CD14-positive monocyte (primary cell): ENCODE data around the gene P2RX3. TPM values are rescaled to one million over a fixed set of nuclear protein-coding genes. Genes with fewer than 3 reads are reported as not detected.
"Not testable (repeated sequence)": the region's sequence is repeated elsewhere in the genome, so short reads cannot be mapped to it uniquely, and the experiment has no call there.

Experiments used
- DNase-seq, 3 donors: peaks; one replicate each; pipeline ENCODE4 v3.0.0-alpha.2; 2011 to 2022
- H2AFZ ChIP-seq: 2 replicates; pipeline ENCODE4 v1.6.0; 2012; ENCODE audit warnings: mild to moderate bottlenecking, low read depth, low read length, inconsistent platforms; ENCODE audit not compliant: insufficient read depth, poor library complexity, severe bottlenecking
- H3K27ac ChIP-seq, 2 donors: 1 replicate in 1 of 2; 2 replicates in 1 of 2; pipeline ENCODE4 v1.5.1; 2012 to 2013; ENCODE audit warnings: low read length in 2 of 2, control low read depth in 1 of 2, inconsistent platforms in 1 of 2, low read depth in 1 of 2, mild to moderate bottlenecking in 1 of 2
- H3K27me3 ChIP-seq, 2 donors: one replicate each; pipeline versions ENCODE4 v1.6.0 to v1.6.1; 2011 to 2013; ENCODE audit warnings: low read length in 2 of 2; ENCODE audit not compliant: control insufficient read depth in 2 of 2, insufficient read depth in 2 of 2
- H3K36me3 ChIP-seq, 2 donors: replicated peaks in 1 of 2; 1 replicate in 1 of 2; 2 replicates in 1 of 2; pipeline versions ENCODE4 v1.5.1 to v1.6.1; 2012 to 2013; ENCODE audit warnings: low read length in 2 of 2, control low read depth in 1 of 2, inconsistent platforms in 1 of 2, mild to moderate bottlenecking in 1 of 2; ENCODE audit not compliant: insufficient read depth in 2 of 2, control insufficient read depth in 1 of 2
- H3K4me1 ChIP-seq, 2 donors: 1 replicate in 1 of 2; 2 replicates in 1 of 2; pipeline versions ENCODE4 v1.5.1 to v1.6.1; 2012 to 2013; ENCODE audit warnings: low read length in 2 of 2, control low read depth in 1 of 2, inconsistent platforms in 1 of 2, mild to moderate bottlenecking in 1 of 2, moderate library complexity in 1 of 2; ENCODE audit not compliant: insufficient read depth in 2 of 2, control insufficient read depth in 1 of 2
- H3K4me2 ChIP-seq: replicated peaks from 2 replicates; pipeline ENCODE3; 2012; ENCODE audit warnings: low read length, moderate library complexity, mild to moderate bottlenecking; ENCODE audit not compliant: poor library complexity, severe bottlenecking; ENCODE audit errors: extremely low read depth
- H3K4me3 ChIP-seq, 3 experiments: fragments of 200-600 bp in 1 of 3; sonication (generic) in 1 of 3; replicated peaks in 1 of 3; 1 replicate in 2 of 3; 2 replicates in 1 of 3; pipeline ENCODE4 v1.5.1; 2011 to 2013; ENCODE audit warnings: low read length in 3 of 3, mild to moderate bottlenecking in 3 of 3, control low read depth in 2 of 3, low read depth in 2 of 3, inconsistent platforms in 1 of 3, moderate library complexity in 1 of 3
- H3K79me2 ChIP-seq: 2 replicates; pipeline ENCODE4 v1.6.0; 2012; ENCODE audit warnings: mild to moderate bottlenecking, control low read depth, inconsistent platforms, low read length, moderate library complexity; ENCODE audit not compliant: insufficient read depth
- H3K9ac ChIP-seq: 2 replicates; pipeline ENCODE4 v1.6.0; 2017; ENCODE audit warnings: low read length, mild to moderate bottlenecking; ENCODE audit not compliant: insufficient read depth, poor library complexity, severe bottlenecking
- H3K9me3 ChIP-seq, 2 donors: replicated peaks in 1 of 2; 1 replicate in 1 of 2; 2 replicates in 1 of 2; pipeline versions ENCODE4 v1.5.1 to v1.6.1; 2012 to 2013; ENCODE audit warnings: low read length in 2 of 2, control low read depth in 1 of 2; ENCODE audit not compliant: control insufficient read depth in 1 of 2, insufficient read depth in 1 of 2
- H4K20me1 ChIP-seq: 2 replicates; pipeline ENCODE4 v1.6.0; 2012; ENCODE audit warnings: mild to moderate bottlenecking, low read length, control low read depth, moderate library complexity; ENCODE audit not compliant: insufficient read depth
- H3K27ac Mint-ChIP-seq, 7 donors: one replicate each; pipeline ENCODE4 v1.8.0; 2020; ENCODE audit warnings: mild to moderate bottlenecking in 7 of 7, mixed read lengths in 7 of 7, moderate library complexity in 6 of 7, inconsistent platforms in 2 of 7
- H3K27me3 Mint-ChIP-seq, 3 donors: one replicate each; pipeline ENCODE4 v1.8.0; 2021 to 2022; ENCODE audit warnings: low read depth in 3 of 3, mild to moderate bottlenecking in 3 of 3, mixed read lengths in 3 of 3, moderate library complexity in 3 of 3, inconsistent platforms in 1 of 3
- H3K36me3 Mint-ChIP-seq, 2 donors: one replicate each; pipeline ENCODE4 v1.8.0; 2020; ENCODE audit warnings: mixed read lengths in 2 of 2, inconsistent platforms in 1 of 2, mild to moderate bottlenecking in 1 of 2
- H3K4me1 Mint-ChIP-seq: one replicate; pipeline ENCODE4 v1.8.0; 2020; ENCODE audit warnings: mild to moderate bottlenecking, mixed read lengths
- H3K4me3 Mint-ChIP-seq, 2 donors: one replicate each; pipeline ENCODE4 v1.8.0; 2020; ENCODE audit warnings: mild to moderate bottlenecking in 2 of 2, mixed read lengths in 2 of 2, moderate library complexity in 1 of 2
- H3K9me3 Mint-ChIP-seq, 7 donors: one replicate each; pipeline ENCODE4 v1.8.0; 2020 to 2022; ENCODE audit warnings: mixed read lengths in 7 of 7, mild to moderate bottlenecking in 6 of 7, moderate library complexity in 6 of 7, inconsistent platforms in 2 of 7
- WGBS: methylation state at CpG from one replicate; pipeline ENCODE4 v1.1.5; 2013; ENCODE audit warnings: missing lambda C conversion rate; ENCODE audit not compliant: insufficient coverage; 5-methylcytosine and 5-hydroxymethylcytosine counted together
- intact Hi-C, 2 donors: fragments of 100-400 bp; cut with micrococcal nuclease; formaldehyde crosslinking; loops; one replicate each; pipeline versions ENCODE4 v1.15.0 to v1.15.1; 2023
- polyA plus RNA-seq, 3 donors: library from polyadenylated mRNA; depleted of rRNA in 1 of 3; unstranded in 2 of 3; stranded (reverse) in 1 of 3; fragments of 300-500 nt in 2 of 3; fragments of >200 nt in 1 of 3; fragmentation: Illumina TruSeq in 2 of 3; gene quantifications; 1 replicate in 2 of 3; 2 replicates in 1 of 3; pipeline ENCODE4 v1.2.3, GENCODE V29; 2012 to 2021
- TF ChIP-seq, protein P1 (sequence below): fragments of 200-600 bp; IDR thresholded peaks from one replicate; pipeline ENCODE4 v1.8.0; 2022; ENCODE audit warnings: antibody characterized with exemption, mild to moderate bottlenecking

Gene P2RX3
- polyA plus RNA-seq, 3 donors, result not detected

DNA sequence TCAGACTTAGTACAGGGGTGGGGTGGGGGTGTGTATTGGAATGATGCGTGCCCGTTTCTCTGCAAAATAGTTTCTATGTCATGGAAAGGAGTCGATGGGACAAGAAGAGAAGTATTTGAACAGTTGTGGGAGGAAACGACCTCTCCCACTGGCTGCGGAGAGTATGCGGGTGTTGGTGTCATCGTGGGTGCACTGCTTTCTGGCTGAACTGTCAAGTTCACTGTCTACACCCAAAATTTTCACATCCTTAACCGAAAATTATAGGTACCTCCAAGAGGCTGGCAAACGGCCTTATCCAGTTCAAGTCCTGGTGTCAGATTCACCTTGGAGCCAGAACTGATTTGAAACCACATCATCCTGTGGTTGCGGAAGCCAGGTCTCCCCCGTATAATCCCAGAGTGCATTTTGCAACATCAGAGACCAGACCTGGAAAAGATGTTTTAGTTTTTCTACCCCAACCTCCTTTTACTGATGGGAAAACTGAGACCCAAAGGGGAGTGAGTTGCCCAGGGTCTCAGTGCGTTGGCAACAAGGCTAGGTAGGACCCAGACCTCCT lies 2.0 kb upstream of the P2RX3 start:
- no peak for DNase-seq
- Histone ChIP-seq H3K27ac (peak overlapping the region; percentile 38 to 79), H3K27me3 (no peaks in the 10 kb centered on the region), H3K9ac (peak overlapping the region; percentile 83), H3K36me3 (peaks cover 21 to 27% of the 10 kb centered on the region in 2 donors), H3K4me2 (peak overlapping the region; percentile 80), H4K20me1 (no peaks in the 10 kb centered on the region), H3K9me3 (no peaks in the 10 kb centered on the region), H2AFZ (peak overlapping the region; percentile 87), H3K79me2 (peaks cover 28% of the 10 kb centered on the region), H3K4me1 (peaks cover 18 to 23% of the 10 kb centered on the region in 2 donors), H3K4me3 (peak overlapping the region; percentile 74 to 88 (median 80))
- Mint-ChIP-seq H3K27ac (peak overlapping the region; percentile 87 to 96 (median 90)), H3K27me3 (peaks cover 7 to 11% (median 8%) of the 10 kb centered on the region in 3 donors), H3K4me1 (peaks cover 26% of the 10 kb centered on the region), H3K4me3 (peak overlapping the region; percentile 93 to 98), H3K36me3 (peaks cover 26 to 27% of the 10 kb centered on the region in 2 donors), H3K9me3 (peaks cover 0 to 2% (median 0%) of the 10 kb centered on the region in 7 donors)
- WGBS, result 13% methylated on average over 5 of the region's 12 CpGs
- intact Hi-C loops, result no loop called here
- TF ChIP-seq, protein P1, sequence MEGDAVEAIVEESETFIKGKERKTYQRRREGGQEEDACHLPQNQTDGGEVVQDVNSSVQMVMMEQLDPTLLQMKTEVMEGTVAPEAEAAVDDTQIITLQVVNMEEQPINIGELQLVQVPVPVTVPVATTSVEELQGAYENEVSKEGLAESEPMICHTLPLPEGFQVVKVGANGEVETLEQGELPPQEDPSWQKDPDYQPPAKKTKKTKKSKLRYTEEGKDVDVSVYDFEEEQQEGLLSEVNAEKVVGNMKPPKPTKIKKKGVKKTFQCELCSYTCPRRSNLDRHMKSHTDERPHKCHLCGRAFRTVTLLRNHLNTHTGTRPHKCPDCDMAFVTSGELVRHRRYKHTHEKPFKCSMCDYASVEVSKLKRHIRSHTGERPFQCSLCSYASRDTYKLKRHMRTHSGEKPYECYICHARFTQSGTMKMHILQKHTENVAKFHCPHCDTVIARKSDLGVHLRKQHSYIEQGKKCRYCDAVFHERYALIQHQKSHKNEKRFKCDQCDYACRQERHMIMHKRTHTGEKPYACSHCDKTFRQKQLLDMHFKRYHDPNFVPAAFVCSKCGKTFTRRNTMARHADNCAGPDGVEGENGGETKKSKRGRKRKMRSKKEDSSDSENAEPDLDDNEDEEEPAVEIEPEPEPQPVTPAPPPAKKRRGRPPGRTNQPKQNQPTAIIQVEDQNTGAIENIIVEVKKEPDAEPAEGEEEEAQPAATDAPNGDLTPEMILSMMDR, result no peak

DNA sequence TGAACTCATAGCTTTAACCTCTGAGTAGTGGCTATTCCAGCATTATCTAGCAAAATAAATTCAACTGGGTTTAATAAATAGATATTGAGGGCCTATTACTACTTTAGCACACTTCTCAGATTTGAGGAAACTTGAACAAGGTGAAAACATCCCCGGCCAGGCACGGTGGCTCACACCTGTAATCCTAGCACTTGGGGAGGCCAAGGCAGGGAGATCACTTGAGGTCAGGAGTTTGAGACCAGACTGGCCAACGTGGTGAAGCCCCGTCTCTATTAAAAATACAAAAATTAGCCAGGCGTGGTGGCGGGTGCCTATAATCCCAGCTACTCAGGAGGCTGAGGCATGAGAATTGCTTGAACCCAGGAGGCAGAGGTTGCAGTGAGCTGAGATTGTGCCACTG lies 1.3 kb upstream of the P2RX3 start:
- H3K4me2 ChIP-seq, DNase-seq, H3K9ac ChIP-seq, H4K20me1 ChIP-seq, intact Hi-C loops, H3K27me3 ChIP-seq, H3K4me3 Mint-ChIP-seq, H3K4me3 ChIP-seq, H3K27ac ChIP-seq, H3K27ac Mint-ChIP-seq, H3K9me3 ChIP-seq, H3K9me3 Mint-ChIP-seq: not testable (repeated sequence)
- Histone ChIP-seq H2AFZ (peak overlapping the region; percentile 87), H3K79me2 (peaks cover 28% of the 10 kb centered on the region), H3K36me3 (peaks cover 15 to 21% of the 10 kb centered on the region in 2 donors), H3K4me1 (peaks cover 18 to 23% of the 10 kb centered on the region in 2 donors)
- peaks cover 26% of the 10 kb centered on the region for H3K4me1 Mint-ChIP-seq
- H3K27me3 Mint-ChIP-seq, result peaks cover 7 to 11% (median 8%) of the 10 kb centered on the region in 3 donors
- WGBS, result no CpG with 5 or more reads among the region's 6 CpGs
- peaks cover 20% of the 10 kb centered on the region in 2 donors for H3K36me3 Mint-ChIP-seq
